Measurements from ENCODE around the gene OGT. TPM values are rescaled to one million over a fixed set of nuclear protein-coding genes. Genes with fewer than 3 reads are reported as not detected.
A peak's percentile ranks its signal among the peaks of the same experiment; 100 is the strongest.
"Not testable (repeated sequence)": the region's sequence is repeated elsewhere in the genome, so short reads cannot be mapped to it uniquely, and the experiment has no call there.

OGT gene
- total RNA-seq, 1 donor from 2014 or later, result 61.7 TPM

- peak; percentile 54 for ATAC-seq
Observed at GRCh38 chrX:71541210-71542022, 8.5 kb downstream of the OGT start.

- ATAC-seq, result no peak
Observed at GRCh38 chrX:71542411-71542810, 9.5 kb downstream of the OGT start.

- no peak for ATAC-seq
Observed at GRCh38 chrX:71542825-71543224, 9.9 kb downstream of the OGT start.

- peak; percentile 95 for ATAC-seq
Observed at GRCh38 chrX:71543316-71543715, 10.4 kb downstream of the OGT start.

- ATAC-seq, result no peak
Observed at GRCh38 chrX:71545364-71545763, 12.5 kb downstream of the OGT start.

GRCh38 chrX:71546879-71547278 is 14.0 kb downstream of the OGT start:
- no peak for ATAC-seq

- no peak for ATAC-seq
Observed at GRCh38 chrX:71547339-71547738, 14.4 kb downstream of the OGT start.

- ATAC-seq, result no peak
Observed at GRCh38 chrX:71549986-71550385, 17.1 kb downstream of the OGT start.

- ATAC-seq, result no peak
Observed at GRCh38 chrX:71550578-71550977, 17.7 kb downstream of the OGT start.

- no peak for ATAC-seq
Observed at GRCh38 chrX:71556036-71556435, 23.1 kb downstream of the OGT start.

- no peak for ATAC-seq
Observed at GRCh38 chrX:71558920-71559319, 26.0 kb downstream of the OGT start.

- ATAC-seq, result not testable (repeated sequence)
Observed at GRCh38 chrX:71559773-71560172, 26.9 kb downstream of the OGT start.

GRCh38 chrX:71563921-71564320 is 31.0 kb downstream of the OGT start:
- no peak for ATAC-seq

- ATAC-seq, result no peak
Observed at GRCh38 chrX:71565474-71566041, 32.7 kb downstream of the OGT start.

- ATAC-seq, result not testable (repeated sequence)
Observed at GRCh38 chrX:71571390-71571789, 38.5 kb downstream of the OGT start.

GRCh38 chrX:71573590-71573989 is 40.7 kb downstream of the OGT start:
- no peak for ATAC-seq

- ATAC-seq, result no peak
Observed at GRCh38 chrX:71577682-71578081, 44.8 kb downstream of the OGT start.

- peak; percentile 30 for ATAC-seq
Observed at GRCh38 chrX:71578253-71579135, 45.6 kb downstream of the OGT start, which contains the start of gene GCNA. TSS of gene GCNA (plus strand) at chrX:71578437. CDS start at chrX:71580822, 2,385 bp downstream.

GRCh38 chrX:71579136-71579989 is 46.5 kb downstream of the OGT start:
- peak; percentile 28 for ATAC-seq

- no peak for ATAC-seq
Observed at GRCh38 chrX:71579990-71580380, 47.1 kb downstream of the OGT start.

GRCh38 chrX:71581210-71581609 is 48.3 kb downstream of the OGT start:
- ATAC-seq, result no peak

- no peak for ATAC-seq
Observed at GRCh38 chrX:71586929-71587328, 54.0 kb downstream of the OGT start.

All from esophagus mucosa (tissue), 1 donor.